NK-92 (cell line): Measurements from ENCODE around the gene UBE2H.
"Not testable (repeated sequence)": the region's sequence is repeated elsewhere in the genome, so short reads cannot be mapped to it uniquely, and the experiment has no call there.

Experiments used
- DNase-seq: peaks from one replicate; lab custom pipeline; 2025; ENCODE audit not compliant: unreplicated experiment; lab: John Stamatoyannopoulos, UW

UBE2H gene

DNA sequence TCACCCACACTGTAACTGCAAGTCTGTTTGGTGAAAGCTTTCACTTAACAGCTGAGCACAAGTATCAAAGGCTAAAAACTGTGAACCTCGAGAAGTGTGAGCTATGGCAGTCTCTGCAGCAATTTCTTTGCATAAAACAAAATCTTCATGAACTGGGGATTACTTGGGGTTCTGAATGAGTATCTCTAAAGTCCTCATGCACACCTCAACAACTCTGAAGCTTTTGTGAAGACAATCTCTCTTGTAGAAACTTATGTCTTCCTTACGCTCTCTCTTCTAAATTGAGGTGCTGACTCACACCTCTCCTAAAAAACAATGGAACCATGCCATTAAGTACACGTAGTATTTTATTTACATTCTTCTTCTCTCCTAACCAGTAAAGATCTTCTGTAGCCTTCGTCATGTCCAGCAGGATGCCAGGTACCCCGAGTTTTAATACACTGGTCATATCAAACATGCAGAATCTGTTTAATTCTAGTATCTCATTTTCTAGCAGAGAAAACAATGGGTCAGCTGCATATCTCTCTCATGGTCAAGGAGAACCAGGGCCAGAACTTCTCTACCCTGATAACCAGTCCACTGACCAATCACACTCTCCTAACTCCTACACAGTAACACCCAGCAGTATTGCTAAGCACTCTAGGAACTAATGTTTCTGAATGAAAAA is 76.9 kb downstream of the UBE2H start:
- no peak for DNase-seq

DNA sequence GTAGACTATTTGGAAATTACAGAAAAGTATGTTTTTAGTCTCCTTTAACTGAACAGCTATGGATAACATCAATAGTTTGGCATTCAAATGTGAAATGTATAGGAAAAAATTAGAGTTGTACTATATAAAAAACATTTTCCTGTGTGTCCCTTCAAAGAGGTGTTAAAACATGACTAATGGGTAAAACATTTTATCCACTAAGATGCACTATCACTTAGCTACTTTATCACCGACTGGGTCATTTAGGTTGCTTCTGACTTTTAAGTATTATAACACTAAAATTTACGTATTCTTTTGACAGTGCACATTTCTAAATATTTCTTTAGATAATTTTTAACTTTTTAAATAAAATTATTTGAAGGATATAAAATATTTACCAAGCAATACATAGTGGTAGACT is 77.6 kb downstream of the UBE2H start:
- no peak for DNase-seq

DNA sequence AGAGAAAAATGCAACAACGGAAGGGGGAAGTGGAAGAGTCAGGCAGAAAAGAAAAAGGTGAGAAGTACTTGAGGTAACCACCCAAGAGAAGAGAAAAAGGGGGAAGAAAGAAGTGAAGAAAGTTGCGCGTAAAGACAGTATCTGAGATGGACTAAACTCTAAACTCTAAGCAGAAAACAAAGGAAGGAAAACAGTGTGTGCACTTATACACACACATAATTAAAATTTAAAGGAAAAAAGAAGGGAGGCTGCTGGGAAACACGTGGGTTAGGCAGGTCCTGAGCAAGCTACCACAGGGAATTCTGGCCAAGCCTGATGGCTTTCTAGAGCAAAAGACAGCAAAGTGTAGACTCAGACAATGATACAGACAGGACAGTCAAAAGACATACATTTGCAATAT is 78.0 kb downstream of the UBE2H start:
- no peak for DNase-seq

GRCh38 chr7:129872054-129872453 is 80.7 kb downstream of the UBE2H start:
- DNase-seq, result no peak

DNA sequence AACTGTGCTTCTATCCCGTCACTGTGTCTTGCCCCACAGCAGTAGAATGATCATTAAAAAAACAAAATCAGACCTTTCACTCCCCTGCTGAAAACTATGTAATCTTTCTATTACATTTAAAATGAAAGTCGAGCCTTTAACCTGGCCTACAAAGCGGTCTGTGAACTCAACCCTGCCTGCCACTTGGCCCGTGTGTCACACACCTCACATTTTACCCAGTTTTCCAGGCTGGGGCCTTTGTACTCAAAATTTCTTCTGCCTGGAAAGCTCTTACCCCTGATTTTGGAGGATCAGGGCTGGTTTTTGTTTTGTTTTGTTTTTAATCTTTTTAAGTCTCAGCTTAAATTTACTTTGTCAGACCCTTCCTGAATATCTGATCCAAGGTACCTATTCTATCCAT is 82.1 kb downstream of the UBE2H start:
- DNase-seq, result no peak

- DNase-seq, result no peak
Measured at GRCh38 chr7:129866251-129866650, 86.5 kb downstream of the UBE2H start.

GRCh38 chr7:129865925-129866201 is 86.9 kb downstream of the UBE2H start:
- DNase-seq, result no peak

- DNase-seq, result no peak
Measured at GRCh38 chr7:129865093-129865924, 87.5 kb downstream of the UBE2H start.

DNA sequence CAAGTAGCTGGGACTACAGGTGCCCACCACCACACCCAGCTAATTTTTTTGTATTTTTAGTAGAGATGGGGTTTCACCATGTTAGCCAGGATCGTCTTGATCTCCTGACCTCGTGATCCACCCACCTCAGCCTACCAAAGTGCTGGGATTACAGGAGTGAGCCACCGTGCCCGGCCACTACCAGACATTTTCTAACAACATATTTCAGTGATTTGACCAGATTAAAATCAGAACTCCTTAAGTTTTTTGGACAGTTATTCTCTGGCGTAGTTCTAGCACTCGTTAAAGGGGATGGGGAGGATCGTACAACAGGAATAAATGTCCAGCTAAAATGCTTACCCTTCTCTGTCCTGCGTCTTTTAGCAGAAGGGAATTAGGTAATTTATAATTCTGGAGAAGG is 88.1 kb downstream of the UBE2H start:
- DNase-seq, result not testable (repeated sequence)

GRCh38 chr7:129864042-129864441 is 88.7 kb downstream of the UBE2H start:
- no peak for DNase-seq

DNA sequence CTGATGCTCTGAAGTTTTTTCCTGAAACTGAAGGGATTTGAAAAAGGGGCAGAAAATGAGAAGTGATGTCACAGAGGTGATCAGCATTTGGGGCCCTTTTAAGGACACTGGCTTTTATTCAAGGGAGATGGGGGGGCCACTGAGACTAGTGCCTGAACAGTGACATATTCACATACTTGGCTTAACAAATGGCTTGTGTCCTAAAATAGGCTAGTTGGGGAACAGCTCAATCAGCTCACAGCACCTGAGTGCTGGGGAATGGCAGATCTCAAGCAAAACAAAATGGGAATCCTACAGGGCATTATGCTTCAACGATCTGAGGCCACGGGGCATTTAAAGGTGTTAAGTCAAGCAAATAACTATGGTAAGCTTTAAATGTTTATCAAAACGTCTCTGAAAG is 90.1 kb downstream of the UBE2H start:
- DNase-seq, result no peak

DNA sequence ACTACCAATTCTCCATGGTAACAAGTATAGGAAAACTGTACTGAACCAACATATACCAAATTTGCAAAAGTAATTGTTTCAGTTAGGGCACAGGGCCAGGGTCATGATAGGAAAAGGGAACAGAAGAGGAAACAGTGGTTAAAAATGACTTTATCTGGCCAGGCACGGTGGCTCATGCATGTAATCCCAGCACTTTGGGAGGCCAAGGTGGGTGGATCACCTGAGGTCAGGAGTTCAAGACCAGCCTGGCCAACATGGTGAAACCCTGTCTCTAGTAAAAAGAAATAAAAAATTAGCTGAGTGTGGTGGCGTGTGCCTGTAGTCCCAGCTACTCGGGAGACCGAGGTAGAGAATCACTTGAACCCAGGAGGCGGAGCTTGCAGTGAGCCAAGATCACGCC is 92.0 kb downstream of the UBE2H start:
- DNase-seq, result not testable (repeated sequence)

DNA sequence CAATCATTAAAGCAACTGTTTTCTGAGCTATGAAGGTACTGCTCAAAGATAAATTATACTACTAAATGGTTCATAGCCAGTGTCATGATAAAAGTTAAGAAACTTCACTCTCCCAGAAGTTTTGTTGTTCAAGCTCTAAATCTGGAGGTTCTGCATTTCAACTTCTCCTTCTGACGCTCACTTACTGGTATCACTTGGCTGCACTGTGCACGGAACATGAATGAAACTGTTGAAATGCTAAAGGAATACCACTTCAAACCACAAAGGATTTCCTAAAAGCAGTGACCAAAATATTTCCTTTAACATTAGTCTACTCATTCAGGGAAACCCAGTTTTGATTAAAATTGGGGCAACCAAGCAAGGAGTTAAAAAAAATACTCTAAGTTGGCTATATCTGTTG is 93.6 kb downstream of the UBE2H start:
- DNase-seq, result no peak

DNA sequence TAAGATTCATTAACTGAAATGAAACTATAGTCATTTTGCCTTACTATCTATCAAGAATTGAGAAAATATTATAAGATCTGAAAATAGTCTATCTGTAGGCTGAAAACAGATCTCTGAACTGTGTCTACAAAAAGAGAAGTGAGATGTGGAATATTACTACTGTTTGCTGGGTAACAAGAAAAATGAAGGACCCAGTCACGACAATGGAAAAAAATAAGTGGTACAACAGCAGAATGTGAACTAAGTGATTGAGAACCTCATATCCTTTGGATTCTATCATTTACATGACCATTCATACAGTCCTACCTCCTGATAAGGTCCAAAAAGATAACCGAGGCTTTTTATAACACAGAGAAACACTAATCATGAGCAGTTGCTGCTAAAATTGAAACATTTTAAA is 94.3 kb downstream of the UBE2H start:
- DNase-seq, result no peak

DNA sequence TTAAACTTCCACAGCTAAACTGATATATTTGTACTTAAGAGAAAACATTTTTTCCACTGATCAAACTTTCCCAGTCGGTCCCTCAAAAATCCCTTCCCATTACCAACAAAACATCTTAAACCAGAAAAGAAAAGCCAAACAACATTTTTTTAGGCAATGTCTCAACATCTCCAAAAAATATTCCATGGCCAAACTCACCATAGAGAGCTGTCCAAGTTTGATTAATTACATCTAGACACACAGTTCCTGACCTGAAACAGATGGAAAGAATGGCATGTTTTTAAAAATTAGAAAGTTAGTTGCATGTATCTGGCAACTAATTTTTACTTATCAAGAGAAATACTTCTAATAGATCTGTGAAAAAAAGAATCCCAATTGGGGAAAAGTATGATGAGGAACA is 95.4 kb downstream of the UBE2H start:
- no peak for DNase-seq

- DNase-seq, result no peak
Measured at GRCh38 chr7:129855935-129856717, 96.6 kb downstream of the UBE2H start.

DNA sequence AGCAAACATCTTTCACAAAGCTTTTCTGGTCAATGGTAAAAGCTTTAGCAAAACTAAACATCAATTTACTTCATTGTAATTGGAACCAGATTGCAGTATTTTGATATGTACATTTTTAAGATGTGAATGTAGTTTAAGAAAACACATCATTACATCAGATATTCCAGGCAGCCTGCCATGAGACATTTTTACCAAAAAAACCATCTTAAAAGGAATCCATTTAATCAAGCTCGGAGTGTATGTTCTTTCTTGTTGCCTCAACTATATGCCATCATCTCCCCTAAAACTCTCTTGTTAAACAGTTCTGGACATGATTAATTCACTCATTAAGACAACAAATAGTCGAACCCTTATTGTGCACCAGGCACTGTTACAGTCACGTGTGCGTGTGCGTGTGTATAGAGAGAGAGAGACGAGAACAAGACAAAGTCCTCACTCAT is 97.5 kb downstream of the UBE2H start:
- no peak for DNase-seq

GRCh38 chr7:129854401-129854800 is 98.4 kb downstream of the UBE2H start:
- no peak for DNase-seq

DNA sequence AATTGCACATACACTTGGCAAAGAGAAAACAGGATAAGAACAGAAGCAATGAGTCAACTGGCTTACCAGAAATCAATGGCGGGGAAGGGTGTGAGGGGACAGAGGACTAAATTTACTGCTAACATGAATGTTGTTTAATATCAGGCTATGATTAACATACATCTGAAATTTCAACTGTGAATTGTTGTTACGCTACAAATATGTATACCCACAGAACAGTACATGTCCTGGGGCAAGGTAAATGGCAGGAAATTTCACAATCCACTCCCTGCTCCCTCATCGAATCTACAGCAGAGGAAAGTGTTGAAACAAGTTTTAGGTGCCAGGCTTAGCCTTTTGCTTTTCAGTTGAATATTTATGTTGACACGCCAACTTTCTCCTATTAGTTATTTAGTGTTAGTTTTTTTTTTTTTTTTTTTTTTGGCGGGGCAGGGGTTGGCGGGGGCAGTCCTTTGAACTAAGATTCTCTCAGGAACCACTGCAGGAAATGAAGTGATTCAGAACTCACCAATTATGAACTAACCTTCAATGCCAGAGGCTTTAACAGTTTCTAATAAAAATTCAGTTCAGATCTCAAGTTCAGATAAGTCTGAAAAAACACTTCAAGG is 99.0 kb downstream of the UBE2H start:
- no peak for DNase-seq

- no peak for DNase-seq
Measured at GRCh38 chr7:129851809-129852208, 101.0 kb downstream of the UBE2H start.

GRCh38 chr7:129851174-129851573 is 101.6 kb downstream of the UBE2H start:
- DNase-seq, result no peak

DNA sequence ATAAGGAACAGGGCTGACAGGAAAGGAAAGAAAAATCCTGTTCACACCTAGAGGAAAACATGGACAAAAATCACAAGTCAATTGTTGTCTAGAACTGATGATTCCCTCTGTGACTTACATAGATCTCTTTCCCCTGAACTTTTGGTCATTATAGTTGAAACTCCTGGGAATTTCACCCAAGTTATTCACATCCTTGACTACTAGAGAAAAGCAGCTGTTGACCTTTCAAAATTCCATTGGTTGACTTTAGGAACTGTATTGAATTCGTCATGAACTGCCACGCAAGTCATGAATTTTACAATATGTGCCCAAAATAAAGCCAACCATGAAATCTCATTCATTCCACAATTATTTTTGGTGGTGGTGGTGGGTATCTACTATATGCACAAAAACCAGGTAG is 104.3 kb downstream of the UBE2H start:
- no peak for DNase-seq
